ENCODE data around the gene CNTN5. TPM values are rescaled to one million over a fixed set of nuclear protein-coding genes. Genes with fewer than 3 reads are reported as not detected.

The CNTN5 gene
- total RNA-seq, 1 experiment from 2014 or later = not detected

DNA sequence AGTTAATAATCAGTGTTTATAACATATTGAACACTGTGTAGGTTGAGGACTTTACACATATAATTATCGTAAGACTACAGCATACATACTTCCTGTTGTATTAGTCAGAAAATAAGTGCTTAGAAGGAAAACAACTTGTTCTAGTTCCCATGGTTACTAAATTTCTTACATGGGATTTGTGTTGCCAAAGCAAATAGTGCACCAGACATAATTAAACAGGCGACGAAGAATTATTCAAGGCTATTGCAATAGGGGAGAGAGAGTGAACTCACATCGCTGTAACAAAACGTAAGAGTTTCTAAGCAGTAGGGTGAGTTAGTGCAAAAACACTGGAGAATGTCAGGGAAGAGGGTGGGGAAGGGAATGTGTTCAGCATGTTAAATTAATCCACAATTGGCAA lies 347.8 kb downstream of the CNTN5 start:
- no peaks in the 10 kb centered on the region for H3K27me3 ChIP-seq (ENCODE audit: insufficient read depth, low read length)

More for the DNA sequence above, 347.8 kb downstream of the CNTN5 start:
- Histone ChIP-seq H2BK15ac (ENCODE audit: low read depth, low read length) (no peak overlapping the region), H3K4ac (ENCODE audit: low read depth, low read length) (no peak overlapping the region), H3K56ac (ENCODE audit: insufficient read length, low read depth, low read length) (no peak overlapping the region), H3K27ac (ENCODE audit: insufficient read length, low read depth, low read length) (no peak overlapping the region), H3K14ac (ENCODE audit: insufficient read depth, low read length) (no peak overlapping the region), H2BK12ac (ENCODE audit: insufficient read length, low read depth, low read length) (no peak overlapping the region), H2BK5ac (ENCODE audit: insufficient read length, low read length) (no peak overlapping the region), H2AK5ac (ENCODE audit: insufficient read length, low read length) (no peak overlapping the region), H3K4me1 (ENCODE audit: insufficient read depth, low read length) (no peaks in the 10 kb centered on the region; the same call in 1 of the 2 replicates), H2BK20ac (ENCODE audit: low read depth, low read length, poor library complexity, severe bottlenecking) (no peak overlapping the region), H4K5ac (ENCODE audit: insufficient read length, low read depth, low read length) (no peak overlapping the region), H2BK120ac (ENCODE audit: low read depth, low read length, poor library complexity, severe bottlenecking) (no peak overlapping the region), H3K23ac (ENCODE audit: insufficient read length, low read depth, low read length) (no peak overlapping the region), H3K23me2 (ENCODE audit: insufficient read length, low read depth, low read length, poor library complexity, severe bottlenecking) (no peaks in the 10 kb centered on the region), H4K20me1 (ENCODE audit: control insufficient read depth, insufficient read depth, insufficient read length) (no peaks in the 10 kb centered on the region), H3K9me3 (ENCODE audit: control insufficient read depth, low read depth, low read length) (no peaks in the 10 kb centered on the region), H4K91ac (ENCODE audit: insufficient read length, low read depth, low read length) (no peak overlapping the region), H3K79me1 (ENCODE audit: insufficient read depth, low read depth, low read length, poor library complexity, severe bottlenecking) (no peaks in the 10 kb centered on the region), H2AFZ (ENCODE audit: low read length) (no peak overlapping the region), H3K18ac (ENCODE audit: insufficient read length, low read depth, low read length) (no peak overlapping the region), H4K8ac (replicated peaks; ENCODE audit: insufficient read length, low read depth, low read length) (no peak overlapping the region), H3T11ph (ENCODE audit: low read length) (no peak overlapping the region), H3K4me2 (ENCODE audit: insufficient read depth, insufficient read length, low read length) (no peak overlapping the region), H3K79me2 (ENCODE audit: insufficient read depth, low read length) (no peaks in the 10 kb centered on the region), H3K9ac (ENCODE audit: extremely low read depth, insufficient read length, low read length) (no peak overlapping the region)
- Mint-ChIP-seq H3K27ac (no peak overlapping the region), H3K4me3 (no peak overlapping the region), H3K9me3 (no peaks in the 10 kb centered on the region), H3K27me3 (ENCODE audit: low read depth) (no peaks in the 10 kb centered on the region), H3K36me3 (ENCODE audit: insufficient read depth in 1 of 3, low read depth in 3 of 3) (no peaks in the 10 kb centered on the region), H3K4me1 (peaks cover 0 to 5% of the 10 kb centered on the region in 2 experiments; a peak in 2 of 4 replicates)
- WGBS (ENCODE audit: extremely low coverage, insufficient read length, low lambda C conversion rate) = no CpG with 5 or more reads among the region's 5 CpGs
- TF ChIP-seq, protein P1, sequence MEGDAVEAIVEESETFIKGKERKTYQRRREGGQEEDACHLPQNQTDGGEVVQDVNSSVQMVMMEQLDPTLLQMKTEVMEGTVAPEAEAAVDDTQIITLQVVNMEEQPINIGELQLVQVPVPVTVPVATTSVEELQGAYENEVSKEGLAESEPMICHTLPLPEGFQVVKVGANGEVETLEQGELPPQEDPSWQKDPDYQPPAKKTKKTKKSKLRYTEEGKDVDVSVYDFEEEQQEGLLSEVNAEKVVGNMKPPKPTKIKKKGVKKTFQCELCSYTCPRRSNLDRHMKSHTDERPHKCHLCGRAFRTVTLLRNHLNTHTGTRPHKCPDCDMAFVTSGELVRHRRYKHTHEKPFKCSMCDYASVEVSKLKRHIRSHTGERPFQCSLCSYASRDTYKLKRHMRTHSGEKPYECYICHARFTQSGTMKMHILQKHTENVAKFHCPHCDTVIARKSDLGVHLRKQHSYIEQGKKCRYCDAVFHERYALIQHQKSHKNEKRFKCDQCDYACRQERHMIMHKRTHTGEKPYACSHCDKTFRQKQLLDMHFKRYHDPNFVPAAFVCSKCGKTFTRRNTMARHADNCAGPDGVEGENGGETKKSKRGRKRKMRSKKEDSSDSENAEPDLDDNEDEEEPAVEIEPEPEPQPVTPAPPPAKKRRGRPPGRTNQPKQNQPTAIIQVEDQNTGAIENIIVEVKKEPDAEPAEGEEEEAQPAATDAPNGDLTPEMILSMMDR (conservative IDR thresholded peaks at IDR 0.05) = no peak
- DNase-seq = no peak
